Activated CD4-positive, alpha-beta T cell treated with anti-CD3 and anti-CD28 coated beads for 1 hour (primary cell): ENCODE results near the gene PRELID1.

Experiments used
- DNase-seq: peaks from one replicate; pipeline ENCODE4 v3.0.0-alpha.2; 2020

PRELID1 gene

DNA sequence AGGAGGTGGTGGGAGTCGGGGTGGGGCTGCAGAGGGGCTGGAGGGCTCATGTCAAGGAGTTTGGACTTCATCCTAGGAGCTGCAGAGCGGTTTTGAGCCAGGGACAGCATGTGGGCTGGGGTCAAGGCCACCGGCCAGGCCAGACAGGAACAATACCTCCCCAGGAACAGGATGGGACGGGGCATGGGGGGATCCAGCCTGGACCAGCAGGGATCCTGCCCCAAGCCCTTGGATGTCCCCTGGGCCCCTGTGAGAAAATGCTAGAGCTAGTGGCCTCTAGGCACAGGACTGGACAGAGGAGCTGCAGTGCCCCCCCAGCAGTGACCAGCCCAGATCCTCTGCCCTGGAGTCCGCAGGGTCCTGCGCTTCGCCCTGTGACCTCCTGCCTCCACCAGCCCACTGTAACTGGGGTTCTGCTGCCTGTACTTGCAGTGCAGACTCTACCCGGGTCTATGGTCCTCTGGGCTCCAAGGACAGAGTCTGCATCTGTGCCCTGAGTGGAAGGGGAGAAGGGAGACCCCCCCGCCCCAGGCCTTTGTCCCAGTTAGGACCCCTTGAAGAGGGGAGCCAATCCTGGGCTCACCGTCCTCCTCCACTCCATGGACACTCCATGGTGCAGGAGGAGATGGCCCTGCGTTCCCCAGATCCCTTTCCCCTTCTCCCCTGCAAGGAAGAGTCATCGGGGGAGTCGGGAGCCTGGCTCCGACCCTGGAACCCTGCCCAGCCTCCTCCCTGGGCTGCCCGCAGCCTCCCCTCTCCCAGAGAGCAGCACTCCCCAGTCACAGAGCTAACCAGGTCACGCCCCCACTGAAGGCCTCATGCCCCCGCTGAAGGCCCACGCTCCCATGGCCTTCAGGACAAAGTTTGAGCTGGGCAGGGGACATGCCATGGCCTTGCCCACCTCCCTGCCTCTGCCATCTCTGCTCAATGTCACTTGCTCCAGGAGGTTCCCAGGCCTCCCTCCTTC lies 11.1 kb downstream of the PRELID1 start:
- no peak for DNase-seq

GRCh38 chr5:177315411-177315810 lies 11.8 kb downstream of the PRELID1 start:
- no peak for DNase-seq

DNA sequence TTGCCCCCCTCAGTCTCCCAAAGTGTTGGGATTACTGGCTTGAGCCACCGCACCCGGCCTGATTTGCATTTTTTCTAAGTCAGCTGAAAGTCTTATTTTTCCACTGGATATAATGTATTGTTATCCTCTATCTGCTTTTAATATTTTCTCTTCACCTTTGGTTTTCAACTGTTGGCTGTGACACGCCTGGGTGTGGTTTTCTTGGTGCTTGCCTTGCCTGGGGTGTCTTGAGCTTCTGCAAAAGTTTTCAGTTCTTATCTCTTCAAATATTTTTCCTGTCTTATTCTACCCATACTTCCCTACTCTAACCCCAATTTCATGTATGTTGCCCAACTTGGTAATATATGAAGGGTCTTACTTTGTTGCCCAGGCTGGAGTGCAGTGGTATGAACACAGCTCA lies 12.4 kb downstream of the PRELID1 start:
- no peak for DNase-seq

- peak; percentile 59 for DNase-seq
Observed at GRCh38 chr5:177317959-177318377, 14.4 kb downstream of the PRELID1 start.

- no peak for DNase-seq
Observed at GRCh38 chr5:177319913-177320588, 16.5 kb downstream of the PRELID1 start.

DNA sequence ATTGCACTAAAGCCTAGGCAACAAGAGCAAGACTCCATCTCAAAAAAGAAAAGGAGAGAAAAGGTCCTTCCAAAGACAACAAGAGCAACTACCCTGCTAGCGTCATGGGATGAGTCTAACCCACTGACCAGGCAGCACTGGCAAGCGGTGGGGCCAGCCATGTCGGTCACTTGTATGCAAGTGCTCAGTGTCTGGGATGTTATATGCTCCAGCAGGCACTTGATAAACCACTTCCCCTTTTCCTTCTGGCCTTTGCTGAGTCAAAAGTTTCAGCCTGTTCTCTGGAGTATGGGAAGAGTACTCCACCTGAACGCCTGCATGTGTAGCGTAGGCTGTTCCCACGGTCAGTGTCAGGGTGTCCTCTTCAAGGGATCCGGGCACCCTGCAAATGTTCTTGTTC lies 17.3 kb downstream of the PRELID1 start:
- DNase-seq: no peak

GRCh38 chr5:177325868-177326381 lies 22.3 kb downstream of the PRELID1 start:
- DNase-seq: no peak

- DNase-seq: no peak
Observed at GRCh38 chr5:177327539-177328522, 24.2 kb downstream of the PRELID1 start.

DNA sequence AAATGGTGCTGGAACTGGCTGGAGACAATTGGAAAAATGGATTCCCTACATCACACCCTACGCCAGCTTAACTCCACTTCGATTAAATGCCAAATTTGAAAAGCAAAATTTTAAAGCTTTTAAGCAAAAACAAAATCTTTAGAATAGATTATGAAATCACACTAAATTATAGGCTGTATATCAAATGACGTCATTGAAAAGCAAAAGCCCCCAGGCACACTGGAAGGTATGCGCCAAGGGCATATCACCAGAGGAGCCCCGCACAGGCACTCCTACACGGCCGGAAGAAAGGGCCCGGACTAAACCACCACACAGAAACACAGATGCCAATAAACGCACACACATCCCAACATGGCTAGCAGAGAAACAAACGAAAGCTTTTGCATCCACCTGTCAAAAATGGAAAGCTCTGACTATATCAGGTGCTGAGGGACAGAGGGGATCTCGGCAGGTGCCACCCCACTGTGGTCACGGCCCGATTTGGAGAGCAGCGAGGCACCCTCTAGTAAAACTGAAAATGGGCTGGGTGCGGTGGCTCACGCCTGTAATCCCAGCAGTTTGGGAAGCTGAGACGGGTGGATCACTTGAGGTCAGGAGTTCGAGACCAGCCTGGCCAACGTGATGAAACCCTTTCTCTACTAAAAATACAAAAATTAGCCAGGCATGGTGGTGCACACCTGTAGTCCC lies 25.1 kb downstream of the PRELID1 start:
- no peak for DNase-seq

- DNase-seq: no peak
Observed at GRCh38 chr5:177329883-177330282, 26.3 kb downstream of the PRELID1 start.

- DNase-seq: no peak
Observed at GRCh38 chr5:177330991-177331842, 27.6 kb downstream of the PRELID1 start.

DNA sequence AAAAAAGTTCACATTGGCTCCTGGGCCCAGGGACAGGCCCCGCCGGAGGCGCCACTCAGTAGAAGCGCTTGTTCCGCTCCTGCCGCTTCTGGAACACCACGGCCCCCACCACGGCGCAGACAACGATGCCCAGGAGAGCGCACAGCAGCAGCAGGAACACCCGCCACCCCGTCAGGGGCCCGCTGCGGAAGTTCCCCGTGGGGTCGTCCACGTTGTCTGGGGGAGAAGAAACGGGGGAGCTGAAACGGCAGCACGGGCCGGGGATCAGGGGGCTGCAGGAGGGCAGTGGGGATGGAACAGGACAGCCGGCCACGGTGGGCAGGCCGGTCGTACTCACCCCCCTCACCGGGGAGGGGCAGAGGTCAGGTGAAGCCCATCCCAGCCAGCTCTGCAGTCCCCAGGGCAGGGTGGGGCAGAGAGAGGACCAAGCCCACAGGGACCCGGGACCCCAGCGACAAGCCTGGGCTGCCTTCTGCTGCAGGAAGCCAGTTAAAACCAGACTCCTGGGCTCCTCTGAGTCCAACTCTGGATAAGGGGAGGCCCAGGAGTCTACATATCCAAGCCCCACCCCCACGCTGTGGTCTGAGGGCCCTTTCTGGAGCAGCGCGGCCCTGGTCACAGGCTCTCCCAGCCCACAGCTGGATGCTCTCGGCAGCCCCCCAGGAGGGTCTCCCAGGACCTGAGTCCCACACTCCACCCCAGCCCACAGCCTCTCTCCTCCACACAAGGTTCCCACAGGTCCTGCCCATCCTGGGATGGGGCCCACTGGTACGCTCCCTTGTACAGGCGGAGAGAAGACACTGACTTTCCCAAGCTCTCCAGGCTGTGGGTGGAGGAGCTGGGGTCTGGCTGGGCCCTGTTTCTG lies 28.7 kb downstream of the PRELID1 start:
- no peak for DNase-seq

DNA sequence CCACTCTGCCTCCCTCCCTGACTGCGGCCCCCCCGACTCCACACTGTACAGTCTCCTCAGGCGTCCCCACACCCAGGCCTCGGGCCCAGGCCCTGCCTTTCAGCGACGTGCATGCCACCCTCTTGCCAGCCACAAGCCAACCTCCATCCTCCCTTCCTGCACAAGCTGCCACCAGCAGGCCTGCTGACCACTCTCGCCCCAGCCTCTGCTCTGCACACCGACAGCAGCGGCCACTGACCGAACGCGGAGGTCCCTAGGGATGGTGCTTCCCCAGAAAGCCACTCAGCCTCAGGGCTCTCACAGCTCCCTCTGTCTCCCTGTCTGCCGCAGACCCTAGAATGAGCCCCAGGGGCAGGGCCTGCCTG lies 29.3 kb downstream of the PRELID1 start:
- DNase-seq: no peak

DNA sequence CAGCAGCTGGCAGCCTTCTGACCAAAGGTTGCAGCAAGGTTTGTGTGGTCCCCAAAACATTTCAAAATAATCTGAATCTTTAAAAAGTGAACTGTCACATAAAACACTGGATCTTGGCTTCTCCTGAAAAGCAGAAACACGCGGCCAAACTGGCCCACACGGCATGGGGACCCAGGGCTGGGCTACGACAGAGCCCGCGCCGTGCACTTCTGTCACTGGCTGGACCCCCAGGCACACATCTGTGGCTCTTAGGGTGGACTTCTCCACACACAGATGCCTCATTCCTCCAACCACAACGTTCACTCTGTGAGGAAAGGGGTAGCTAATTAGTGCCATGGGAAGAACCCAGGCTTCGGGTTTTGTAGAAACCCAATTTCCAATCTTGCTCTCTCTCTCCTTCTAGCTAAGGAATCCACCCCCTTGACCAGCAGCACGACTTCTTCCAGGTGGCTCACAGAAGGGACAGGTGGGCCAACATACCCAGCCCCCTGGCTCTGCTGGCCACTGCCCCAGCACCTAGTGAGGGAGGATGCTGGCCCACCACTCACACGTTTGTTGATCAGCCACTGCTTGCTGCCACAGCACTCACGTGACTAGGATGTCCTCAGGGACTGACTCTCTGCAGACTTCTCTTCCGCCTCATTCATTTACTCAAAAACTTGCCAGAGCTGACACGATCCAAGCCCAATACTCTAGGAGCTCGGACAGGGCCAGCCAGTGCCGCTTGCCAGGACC lies 30.0 kb downstream of the PRELID1 start:
- no peak for DNase-seq

DNA sequence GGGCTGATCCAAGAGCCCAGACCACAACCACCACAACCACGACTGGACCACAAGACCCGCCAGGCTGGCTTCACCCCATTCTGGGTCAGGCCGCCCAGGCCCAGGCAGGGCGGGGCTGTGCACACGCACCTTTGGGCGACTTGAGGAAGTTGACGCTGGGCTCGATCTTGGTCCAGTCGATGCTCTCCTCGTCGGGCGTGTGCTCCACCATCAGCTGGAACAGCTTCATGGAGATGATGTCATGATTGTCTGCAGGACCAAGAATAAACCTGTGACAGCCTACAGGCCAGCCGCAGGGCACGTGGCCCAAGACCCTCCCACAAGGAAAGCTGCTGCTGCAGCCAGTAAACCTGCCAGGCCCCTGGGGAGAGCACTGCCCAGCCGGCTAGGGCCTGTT lies 30.6 kb downstream of the PRELID1 start:
- DNase-seq: no peak

- no peak for DNase-seq
Observed at GRCh38 chr5:177334781-177335700, 31.4 kb downstream of the PRELID1 start.

DNA sequence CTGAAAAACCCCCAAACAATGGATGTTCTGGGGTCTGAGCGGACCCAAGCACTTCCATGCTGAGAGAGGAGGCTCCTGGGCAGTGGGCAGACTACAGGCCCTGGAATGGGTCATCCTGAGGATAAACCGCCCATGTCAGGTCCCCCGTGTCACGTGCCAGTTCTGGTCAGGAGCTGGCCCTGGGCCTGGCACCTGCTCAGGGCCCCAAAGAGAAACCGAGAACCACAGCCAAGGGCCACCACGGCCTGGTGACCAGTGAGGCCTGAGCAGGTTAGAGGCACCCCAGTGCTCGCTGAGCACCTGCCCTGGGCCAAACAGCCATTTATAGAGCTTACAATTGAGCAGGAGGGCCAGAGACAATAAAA lies 32.1 kb downstream of the PRELID1 start:
- no peak for DNase-seq

DNA sequence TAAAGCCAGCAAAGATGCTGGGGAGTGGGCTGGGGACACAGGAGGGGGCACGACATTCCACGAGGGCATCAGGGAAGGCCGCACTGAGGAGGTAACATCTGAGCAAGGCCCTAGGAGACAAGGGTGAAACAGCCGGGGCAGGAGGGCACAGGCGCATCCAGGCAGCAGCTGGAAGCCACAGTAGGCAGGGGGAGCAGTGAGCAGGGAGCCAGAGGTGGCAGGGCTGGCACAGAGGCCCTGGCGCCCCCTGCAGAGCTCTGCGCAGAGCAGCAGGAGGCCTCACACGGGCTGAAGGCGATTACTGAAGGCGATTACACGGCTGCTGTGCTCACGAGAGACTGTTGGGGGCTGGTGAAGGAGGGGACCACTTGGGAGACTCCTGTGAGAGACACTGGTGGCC lies 32.5 kb downstream of the PRELID1 start:
- no peak for DNase-seq
